ENCODE results near the gene MAP4. TPM values are rescaled to one million over a fixed set of nuclear protein-coding genes. Genes with fewer than 3 reads are reported as not detected.

Gene MAP4
- total RNA-seq = 10 to 100 TPM; 88.2 to 88.8 TPM

GRCh38 chr3:48016301-48016973 is at the start of gene MAP4:
Gene MAP4, minus strand, starts transcription at chr3:48016416. Its CDS starts 17,556 bp downstream, at chr3:47998860.

GRCh38 chr3:47802734-47803479 is 213.3 kb downstream of the MAP4 start, which contains the start of gene DHX30:
Gene DHX30, plus strand, starts transcription at chr3:47803138. Its CDS starts 7,546 bp downstream, at chr3:47810684.

Small RNA genes within 50 kb of the gene (small RNA-seq; reads per million reads assigned to genes)
- gene AC124916.2 = 0.43 to 3.9 reads per million in 2 donors
- gene MIR1226 = 37.2 to 45.0 reads per million in 2 donors
- gene RF00019 = 0 reads per million in 2 donors
- 0 reads per million in 2 donors for gene RF02271

Other genes with a start within 250 kb of the MAP4 start
- 10 to 100 TPM; 29.3 to 42.0 TPM for gene SMARCC1, start 234.5 kb downstream of the MAP4 start, total RNA-seq
- gene DHX30, start 213.3 kb downstream of the MAP4 start, total RNA-seq = 100 to 1,000 TPM; 106 to 131 TPM
- gene CDC25A, start 172.0 kb upstream of the MAP4 start, total RNA-seq = 10 to 100 TPM in 1 of 2 donors, 1 to 10 TPM in 1; 7.9 to 30.6 TPM
- gene CAMP, start 207.1 kb upstream of the MAP4 start, total RNA-seq = not detected
- 10 to 100 TPM; 11.4 to 15.3 TPM for gene ZNF589, start 224.7 kb upstream of the MAP4 start, total RNA-seq

All from melanocyte of skin (primary cell).